Measurements from ENCODE around the gene PUSL1. TPM values are rescaled to one million over a fixed set of nuclear protein-coding genes. Genes with fewer than 3 reads are reported as not detected.

The PUSL1 gene
- total and polyA plus RNA-seq, 2 of the 13 experiments (the other 11 are each of a cell fraction or from before 2014, with no cell fraction given), result 8.3 to 22.2 TPM

GRCh38 chr1:1281533-1282321 lies 26.7 kb upstream of the PUSL1 start (continued):
- TF ChIP-seq BATF2 (CRISPR knock-in tag; IDR thresholded peaks at IDR 0.05) (no peak), CTCF (CRISPR knock-in tag; IDR thresholded peaks at IDR 0.05) (peak; percentile 29; the same call in 1 of the 2 replicates), ZXDC (CRISPR knock-in tag; IDR thresholded peaks at IDR 0.05) (no peak), ARHGAP35 (CRISPR knock-in tag; IDR thresholded peaks at IDR 0.05; ENCODE audit: borderline replicate concordance) (no peak), ZNF382 (CRISPR knock-in tag; IDR thresholded peaks at IDR 0.05; ENCODE audit: borderline replicate concordance) (no peak), ZBTB21 (CRISPR knock-in tag; IDR thresholded peaks at IDR 0.05) (peak; percentile 65), ZNF121 (CRISPR knock-in tag; IDR thresholded peaks at IDR 0.05) (peak; percentile 70), SIN3B (IDR thresholded peaks at IDR 0.05; ENCODE audit: low read length) (no peak), SP4 (CRISPR knock-in tag; IDR thresholded peaks at IDR 0.05) (peak; percentile 44; the same call in 1 of the 2 replicates), TMF1 (CRISPR knock-in tag; IDR thresholded peaks at IDR 0.05; ENCODE audit: low read depth) (no peak), CBX1 (IDR thresholded peaks at IDR 0.05; ENCODE audit: low read depth) (peak; percentile 34), HBP1 (CRISPR knock-in tag; IDR thresholded peaks at IDR 0.05; ENCODE audit: low read depth) (no peak), ATF2 (CRISPR knock-in tag; IDR thresholded peaks at IDR 0.05) (no peak; the same call in 1 of the 2 replicates), HNRNPLL (IDR thresholded peaks at IDR 0.05; ENCODE audit: low read depth, low read length, poor library complexity, severe bottlenecking) (peak; percentile 50), PAF1 (CRISPR knock-in tag; IDR thresholded peaks at IDR 0.05) (no peak), ZNF282 (IDR thresholded peaks at IDR 0.05; ENCODE audit: partially characterized antibody) (no peak), PITX1 (CRISPR knock-in tag; IDR thresholded peaks at IDR 0.05) (no peak), KDM2A (CRISPR knock-in tag; IDR thresholded peaks at IDR 0.05; ENCODE audit: borderline replicate concordance, low read depth) (peak; percentile 59; the same call in 1 of the 2 replicates), KDM1A (CRISPR knock-in tag; IDR thresholded peaks at IDR 0.05) (peak; percentile 89), TBX3 (IDR thresholded peaks at IDR 0.05; ENCODE audit: borderline replicate concordance) (no peak), RXRA (CRISPR knock-in tag; IDR thresholded peaks at IDR 0.05) (peak; percentile 61; the same call in 1 of the 2 replicates), SSRP1 (CRISPR knock-in tag; IDR thresholded peaks at IDR 0.05) (no peak), HDAC1 (CRISPR knock-in tag; IDR thresholded peaks at IDR 0.05) (peak; percentile 73)

All from HepG2 (cell line).